OCI-LY3 (cell line): ENCODE measurements around the gene MYL11.

Experiments used
- EZH2phosphoT487 ChIP-seq: fragments of 200-600 bp; shearing (Covaris generic); IDR thresholded peaks from 2 replicates; pipeline ENCODE4 v1.6.1; 2018; ENCODE audit warnings: antibody characterized with exemption, mixed run types, low read depth
- TF ChIP-seq, protein P1 (sequence below): fragments of 200-600, 300-600 bp; sonication (generic); IDR thresholded peaks from 2 replicates; pipeline ENCODE4 v1.5.1; 2014; ENCODE audit warnings: antibody characterized with exemption, low read length, low read depth

DNA sequence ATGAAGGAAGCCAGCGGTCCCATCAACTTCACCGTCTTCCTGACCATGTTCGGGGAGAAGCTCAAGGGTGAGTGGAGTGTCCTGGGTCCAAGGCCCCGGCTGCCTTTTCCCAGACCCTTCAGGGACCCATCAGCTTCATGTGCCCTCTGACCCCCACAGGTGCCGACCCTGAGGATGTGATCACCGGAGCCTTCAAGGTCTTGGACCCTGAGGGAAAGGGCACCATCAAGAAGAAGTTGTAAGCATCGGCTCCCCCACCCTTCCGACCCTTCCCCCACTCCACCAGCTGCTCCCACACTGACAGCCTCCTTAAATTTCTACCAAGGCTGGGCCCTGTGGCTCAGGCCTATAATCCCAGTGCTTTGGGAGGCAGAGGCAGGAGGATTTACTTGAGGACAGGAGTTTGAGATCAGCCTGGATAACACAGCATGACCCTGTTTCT, 1.9 kb downstream of the MYL11 start:
- TF ChIP-seq, protein P1, sequence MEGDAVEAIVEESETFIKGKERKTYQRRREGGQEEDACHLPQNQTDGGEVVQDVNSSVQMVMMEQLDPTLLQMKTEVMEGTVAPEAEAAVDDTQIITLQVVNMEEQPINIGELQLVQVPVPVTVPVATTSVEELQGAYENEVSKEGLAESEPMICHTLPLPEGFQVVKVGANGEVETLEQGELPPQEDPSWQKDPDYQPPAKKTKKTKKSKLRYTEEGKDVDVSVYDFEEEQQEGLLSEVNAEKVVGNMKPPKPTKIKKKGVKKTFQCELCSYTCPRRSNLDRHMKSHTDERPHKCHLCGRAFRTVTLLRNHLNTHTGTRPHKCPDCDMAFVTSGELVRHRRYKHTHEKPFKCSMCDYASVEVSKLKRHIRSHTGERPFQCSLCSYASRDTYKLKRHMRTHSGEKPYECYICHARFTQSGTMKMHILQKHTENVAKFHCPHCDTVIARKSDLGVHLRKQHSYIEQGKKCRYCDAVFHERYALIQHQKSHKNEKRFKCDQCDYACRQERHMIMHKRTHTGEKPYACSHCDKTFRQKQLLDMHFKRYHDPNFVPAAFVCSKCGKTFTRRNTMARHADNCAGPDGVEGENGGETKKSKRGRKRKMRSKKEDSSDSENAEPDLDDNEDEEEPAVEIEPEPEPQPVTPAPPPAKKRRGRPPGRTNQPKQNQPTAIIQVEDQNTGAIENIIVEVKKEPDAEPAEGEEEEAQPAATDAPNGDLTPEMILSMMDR = no peak
- TF ChIP-seq EZH2phosphoT487 = no peak
